ENCODE measurements around the gene CCDC17. TPM values are rescaled to one million over a fixed set of nuclear protein-coding genes. Genes with fewer than 3 reads are reported as not detected.
A peak's percentile ranks its signal among the peaks of the same experiment; 100 is the strongest.
"Not testable (repeated sequence)": the region's sequence is repeated elsewhere in the genome, so short reads cannot be mapped to it uniquely, and the experiment has no call there.

Gene CCDC17
- total and polyA plus RNA-seq, 8 donors = 0.68 to 17.1 (median 5.4) TPM; not detected in 2

- Histone ChIP-seq H3K36me3 (peaks cover 10 to 87% (median 81%) of the 10 kb centered on the region in 4 donors), H3K9me3 (no peaks in the 10 kb centered on the region), H3K4me1 (peaks cover 0 to 11% (median 0%) of the 10 kb centered on the region in 4 donors), H3K27me3 (no peaks in the 10 kb centered on the region), H3K4me3 (no peak overlapping the region), H3K27ac (peak overlapping the region in 2 of 5 donors; percentile 27 to 45)
- no peak for DNase-seq
- intact Hi-C loops (cut with DNase I; ENCODE audit: low total_unique reads) = no loop called here
- no peak for TF ChIP-seq POLR2A (IDR thresholded peaks at IDR 0.05)
- TF ChIP-seq, protein P1, sequence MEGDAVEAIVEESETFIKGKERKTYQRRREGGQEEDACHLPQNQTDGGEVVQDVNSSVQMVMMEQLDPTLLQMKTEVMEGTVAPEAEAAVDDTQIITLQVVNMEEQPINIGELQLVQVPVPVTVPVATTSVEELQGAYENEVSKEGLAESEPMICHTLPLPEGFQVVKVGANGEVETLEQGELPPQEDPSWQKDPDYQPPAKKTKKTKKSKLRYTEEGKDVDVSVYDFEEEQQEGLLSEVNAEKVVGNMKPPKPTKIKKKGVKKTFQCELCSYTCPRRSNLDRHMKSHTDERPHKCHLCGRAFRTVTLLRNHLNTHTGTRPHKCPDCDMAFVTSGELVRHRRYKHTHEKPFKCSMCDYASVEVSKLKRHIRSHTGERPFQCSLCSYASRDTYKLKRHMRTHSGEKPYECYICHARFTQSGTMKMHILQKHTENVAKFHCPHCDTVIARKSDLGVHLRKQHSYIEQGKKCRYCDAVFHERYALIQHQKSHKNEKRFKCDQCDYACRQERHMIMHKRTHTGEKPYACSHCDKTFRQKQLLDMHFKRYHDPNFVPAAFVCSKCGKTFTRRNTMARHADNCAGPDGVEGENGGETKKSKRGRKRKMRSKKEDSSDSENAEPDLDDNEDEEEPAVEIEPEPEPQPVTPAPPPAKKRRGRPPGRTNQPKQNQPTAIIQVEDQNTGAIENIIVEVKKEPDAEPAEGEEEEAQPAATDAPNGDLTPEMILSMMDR (IDR thresholded peaks at IDR 0.05) = no peak
- no peak for TF ChIP-seq POLR2AphosphoS5 (IDR thresholded peaks at IDR 0.05)
- no peak for TF ChIP-seq EP300 (IDR thresholded peaks at IDR 0.05)
- WGBS, 5 donors = 69 to 85% (median 74%) methylated on average over 6 of the region's 6 CpGs
Measured at GRCh38 chr1:45607404-45608074, 16.3 kb downstream of the CCDC17 start.

GRCh38 chr1:45604239-45604638 lies 19.6 kb downstream of the CCDC17 start:
- no peaks in the 10 kb centered on the region for H3K27me3 ChIP-seq
- H3K9me3 ChIP-seq = no peaks in the 10 kb centered on the region
- intact Hi-C loops (cut with DNase I; ENCODE audit: low total_unique reads) = no loop called here
- peaks cover 7 to 71% (median 67%) of the 10 kb centered on the region in 4 donors for H3K36me3 ChIP-seq
- no peak for TF ChIP-seq POLR2A (IDR thresholded peaks at IDR 0.05)
- TF ChIP-seq POLR2AphosphoS5 (IDR thresholded peaks at IDR 0.05) = no peak
- no peak for TF ChIP-seq EP300 (IDR thresholded peaks at IDR 0.05)
- TF ChIP-seq, protein P1 (IDR thresholded peaks at IDR 0.05) = no peak
- no peak overlapping the region for H3K27ac ChIP-seq
- peaks cover 0 to 15% (median 0%) of the 10 kb centered on the region in 4 donors for H3K4me1 ChIP-seq
- no peak overlapping the region for H3K4me3 ChIP-seq
- DNase-seq = no peak
- 93 to 100% (median 99%) methylated on average over 2 of the region's 2 CpGs for WGBS, 5 donors

- H3K4me3 ChIP-seq; intact Hi-C loops (cut with DNase I; ENCODE audit: low total_unique reads): not testable (repeated sequence)
- WGBS, 5 donors = 96 to 99% (median 97%) methylated on average over 8 of the region's 8 CpGs
Measured at GRCh38 chr1:45596765-45597164, 27.1 kb downstream of the CCDC17 start.

DNA sequence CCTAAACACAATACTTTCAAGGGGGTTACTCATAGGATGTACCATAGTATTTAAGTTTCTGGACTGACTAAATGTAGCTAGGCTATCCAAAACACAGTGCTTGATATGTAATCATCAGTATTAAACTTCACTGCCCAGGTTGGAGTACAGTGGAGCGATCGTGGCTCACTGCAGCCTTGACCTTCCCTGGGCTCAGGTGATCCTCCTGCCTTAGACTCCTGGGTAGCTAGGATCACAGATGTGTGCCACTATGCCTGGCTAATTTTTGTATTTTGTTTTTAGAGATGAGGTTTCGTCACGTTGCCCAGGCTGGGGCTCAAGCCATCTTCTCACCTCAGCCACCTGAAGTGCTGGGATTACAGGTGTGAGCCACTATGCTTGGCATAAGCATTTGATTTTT lies 29.4 kb downstream of the CCDC17 start:
- DNase-seq = no peak
- no peak for TF ChIP-seq POLR2AphosphoS5 (IDR thresholded peaks at IDR 0.05)
- TF ChIP-seq POLR2A (IDR thresholded peaks at IDR 0.05) = no peak
- TF ChIP-seq, protein P1 (IDR thresholded peaks at IDR 0.05) = no peak
- TF ChIP-seq EP300 (IDR thresholded peaks at IDR 0.05) = no peak
- Histone ChIP-seq H3K27me3 (no peaks in the 10 kb centered on the region), H3K36me3 (peaks cover 13 to 65% (median 55%) of the 10 kb centered on the region in 4 donors), H3K4me3 (no peak overlapping the region), H3K4me1 (peaks cover 0 to 28% (median 11%) of the 10 kb centered on the region in 4 donors), H3K27ac (no peak overlapping the region), H3K9me3 (no peaks in the 10 kb centered on the region)
- 80 to 91% (median 89%) methylated on average over 4 of the region's 4 CpGs for WGBS, 5 donors
- intact Hi-C loops (cut with DNase I; ENCODE audit: low total_unique reads) = no loop called here

More at GRCh38 chr1:45596765-45597164, 27.1 kb downstream of the CCDC17 start:
- not testable (repeated sequence) for DNase-seq, H3K4me1 ChIP-seq, H3K9me3 ChIP-seq, H3K27ac ChIP-seq, H3K27me3 ChIP-seq
- peaks cover 13 to 60% (median 50%) of the 10 kb centered on the region in 4 donors for H3K36me3 ChIP-seq

DNA sequence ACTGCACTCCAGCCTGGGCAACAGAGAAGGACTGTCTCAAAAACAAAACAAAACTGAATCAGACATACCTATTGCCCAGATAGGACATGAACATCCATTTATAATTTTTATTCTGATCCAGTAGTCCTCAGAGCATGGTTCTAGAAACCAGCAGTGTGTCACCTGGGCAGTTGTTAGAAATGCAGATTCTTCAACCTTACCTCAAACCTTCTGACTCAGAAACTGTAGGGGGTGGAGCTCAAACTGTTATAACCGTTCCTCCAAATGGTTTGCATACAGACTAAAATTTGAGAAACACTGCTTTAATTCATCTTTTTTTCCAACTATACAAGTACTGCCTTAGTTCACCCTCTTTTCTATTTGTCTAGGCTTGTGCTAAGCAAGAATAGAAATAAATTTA lies 34.0 kb downstream of the CCDC17 start:
- TF ChIP-seq EP300 (IDR thresholded peaks at IDR 0.05) (no peak), POLR2AphosphoS5 (IDR thresholded peaks at IDR 0.05) (no peak), POLR2A (IDR thresholded peaks at IDR 0.05) (no peak)
- TF ChIP-seq, protein P1 (IDR thresholded peaks at IDR 0.05) = no peak
- DNase-seq = no peak
- WGBS, 5 donors = 12 to 47% (median 30%) methylated on average over 1 of the region's 1 CpG
- Histone ChIP-seq H3K4me1 (peaks cover 16 to 63% (median 41%) of the 10 kb centered on the region in 4 donors), H3K27me3 (no peaks in the 10 kb centered on the region), H3K27ac (peak overlapping the region in 4 of 5 donors; percentile 2 to 55 (median 21)), H3K36me3 (peaks cover 13 to 36% (median 35%) of the 10 kb centered on the region in 4 donors), H3K9me3 (no peaks in the 10 kb centered on the region), H3K4me3 (peak overlapping the region in 2 of 4 donors; percentile 28 to 37)
- intact Hi-C loops (cut with DNase I; ENCODE audit: low total_unique reads) = no loop called here
